Liver (tissue), 9 donors: Measurements from ENCODE around the gene GFRA4. TPM values are rescaled to one million over a fixed set of nuclear protein-coding genes. Genes with fewer than 3 reads are reported as not detected.

Experiments used
- DNase-seq: peaks from one replicate; pipeline ENCODE4 v3.0.0-alpha.2; 2017; ENCODE audit warnings: low spot score
- H3K27ac ChIP-seq, 2 donors: one replicate each; pipeline ENCODE4 v1.7.0; 2013; ENCODE audit warnings: inconsistent platforms in 2 of 2, low read length in 2 of 2, control low read depth in 1 of 2, low read depth in 1 of 2, mild to moderate bottlenecking in 1 of 2
- H3K27me3 ChIP-seq, 4 donors: one replicate each; pipeline versions ENCODE4 v1.6.1 to v1.7.0; 2013; ENCODE audit warnings: low read length in 3 of 4, inconsistent platforms in 1 of 4, mild to moderate bottlenecking in 1 of 4, moderate library complexity in 1 of 4; ENCODE audit not compliant: control insufficient read depth in 4 of 4, insufficient read depth in 4 of 4
- H3K36me3 ChIP-seq, 4 donors: one replicate each; pipeline versions ENCODE4 v1.6.1 to v1.7.0; 2013; ENCODE audit warnings: low read length in 3 of 4, mild to moderate bottlenecking in 3 of 4, low read depth in 1 of 4, moderate library complexity in 1 of 4; ENCODE audit not compliant: control insufficient read depth in 4 of 4, insufficient read depth in 3 of 4
- H3K4me1 ChIP-seq, 4 donors: one replicate each; pipeline versions ENCODE4 v1.6.1 to v1.7.0; 2013; ENCODE audit warnings: low read length in 3 of 4, mild to moderate bottlenecking in 3 of 4, moderate library complexity in 1 of 4; ENCODE audit not compliant: control insufficient read depth in 4 of 4, insufficient read depth in 4 of 4
- H3K4me3 ChIP-seq, 3 donors: one replicate each; pipeline versions ENCODE4 v1.6.1 to v1.7.0; 2013; ENCODE audit warnings: low read length in 3 of 3, control low read depth in 1 of 3, low read depth in 1 of 3, mild to moderate bottlenecking in 1 of 3
- H3K9ac ChIP-seq, 2 donors: one replicate each; pipeline ENCODE4 v1.7.0; 2013; ENCODE audit warnings: low read length in 2 of 2, mild to moderate bottlenecking in 2 of 2, moderate library complexity in 2 of 2, control low read depth in 1 of 2, low read depth in 1 of 2
- H3K9me3 ChIP-seq, 4 donors: one replicate each; pipeline versions ENCODE4 v1.6.1 to v1.7.0; 2013; ENCODE audit warnings: low read length in 3 of 4; ENCODE audit not compliant: control insufficient read depth in 4 of 4
- EGR1 ChIP-seq, 2 donors: IDR thresholded peaks; 2 replicates each; pipeline ENCODE4 v1.6.1; 2016 to 2018; ENCODE audit warnings: antibody characterized with exemption in 2 of 2, low read depth in 2 of 2
- FOXA1 ChIP-seq: IDR thresholded peaks from 2 replicates; pipeline ENCODE4 v1.6.1; 2016; ENCODE audit warnings: antibody characterized with exemption
- FOXA2 ChIP-seq: IDR thresholded peaks from 2 replicates; pipeline ENCODE4 v1.6.1; 2016; ENCODE audit warnings: antibody characterized with exemption
- GABPA ChIP-seq, 2 donors: IDR thresholded peaks in 1 of 2; conservative IDR thresholded peaks in 1 of 2; 2 replicates each; pipeline ENCODE4 v1.6.1; 2016; ENCODE audit warnings: antibody characterized with exemption in 2 of 2, mild to moderate bottlenecking in 1 of 2, moderate library complexity in 1 of 2
- HNF4A ChIP-seq, 2 donors: conservative IDR thresholded peaks; 2 replicates each; pipeline ENCODE4 v1.6.1; 2016; ENCODE audit warnings: antibody characterized with exemption in 2 of 2, mild to moderate bottlenecking in 2 of 2
- JUND ChIP-seq, 2 donors: IDR thresholded peaks; 2 replicates each; pipeline ENCODE4 v1.6.1; 2016; ENCODE audit warnings: antibody characterized with exemption in 2 of 2
- NR2F2 ChIP-seq: IDR thresholded peaks from 2 replicates; pipeline ENCODE4 v1.6.1; 2016; ENCODE audit warnings: antibody characterized with exemption
- RAD21 ChIP-seq, 2 donors: IDR thresholded peaks; 2 replicates each; pipeline ENCODE4 v1.6.1; 2016; ENCODE audit warnings: antibody characterized with exemption in 2 of 2, mild to moderate bottlenecking in 2 of 2
- RXRA ChIP-seq, 2 donors: IDR thresholded peaks; 2 replicates each; pipeline ENCODE4 v1.6.1; 2017 to 2018; ENCODE audit warnings: antibody characterized with exemption in 2 of 2, mild to moderate bottlenecking in 1 of 2
- SP1 ChIP-seq: IDR thresholded peaks from 2 replicates; pipeline ENCODE4 v1.6.1; 2018; ENCODE audit warnings: antibody characterized with exemption, mild to moderate bottlenecking
- TAF1 ChIP-seq: conservative IDR thresholded peaks from 2 replicates; pipeline ENCODE4 v1.6.1; 2016; ENCODE audit warnings: antibody characterized with exemption, mild to moderate bottlenecking
- YY1 ChIP-seq: IDR thresholded peaks from 2 replicates; pipeline ENCODE4 v1.6.1; 2016; ENCODE audit warnings: antibody characterized with exemption, mild to moderate bottlenecking
- WGBS: extraction: QIAGEN DNeasy Blood & Tissue Kit; methylation state at CpG from one replicate; pipeline ENCODE4 v1.1.7; 2013; 5-methylcytosine and 5-hydroxymethylcytosine counted together
- polyA plus RNA-seq, 2 donors: library from polyadenylated mRNA; stranded (reverse) in 1 of 2; unstranded in 1 of 2; fragments of 200-250 nt in 1 of 2; fragments of >200 nt in 1 of 2; fragmentation: Nextera tagmentation in 1 of 2; extraction: Ambion mirVana in 1 of 2; gene quantifications; one replicate each; pipeline versions ENCODE4 v1.2.1 to v1.2.3, GENCODE V29; 2013 to 2015
- total RNA-seq, 2 donors: library from RNA; depleted of rRNA; stranded (reverse); fragments of >200 nt; gene quantifications; one replicate each; pipeline ENCODE4 v1.2.3, GENCODE V29; 2014
- TF ChIP-seq, protein P1 (sequence below): IDR thresholded peaks from 2 replicates; pipeline ENCODE4 v1.6.1; 2016; ENCODE audit warnings: antibody characterized with exemption
- TF ChIP-seq, protein P2 (sequence below): fragments of 150-350 bp; IDR thresholded peaks from 2 replicates; pipeline ENCODE4 v1.5.1; 2017; ENCODE audit warnings: improper control_type of control experiment, low read depth, low read length; ENCODE audit not compliant: missing input control
- TF ChIP-seq, protein P3 (sequence below): IDR thresholded peaks from 2 replicates; pipeline ENCODE4 v1.6.1; 2016; ENCODE audit warnings: antibody characterized with exemption
- TF ChIP-seq, protein P4 (sequence below): IDR thresholded peaks from 2 replicates; pipeline ENCODE4 v1.6.1; 2016; ENCODE audit warnings: antibody characterized with exemption, mild to moderate bottlenecking
- TF ChIP-seq, protein P5 (sequence below): IDR thresholded peaks from 2 replicates; pipeline ENCODE4 v1.6.1; 2016; ENCODE audit warnings: antibody characterized with exemption
- donor health status: healthy.
- donor health status: healthy.
- donor health status: healthy.
- donor health status: healthy.
- donor health status: healthy.

The GFRA4 gene
- total and polyA plus RNA-seq, 4 donors, result not detected

DNA sequence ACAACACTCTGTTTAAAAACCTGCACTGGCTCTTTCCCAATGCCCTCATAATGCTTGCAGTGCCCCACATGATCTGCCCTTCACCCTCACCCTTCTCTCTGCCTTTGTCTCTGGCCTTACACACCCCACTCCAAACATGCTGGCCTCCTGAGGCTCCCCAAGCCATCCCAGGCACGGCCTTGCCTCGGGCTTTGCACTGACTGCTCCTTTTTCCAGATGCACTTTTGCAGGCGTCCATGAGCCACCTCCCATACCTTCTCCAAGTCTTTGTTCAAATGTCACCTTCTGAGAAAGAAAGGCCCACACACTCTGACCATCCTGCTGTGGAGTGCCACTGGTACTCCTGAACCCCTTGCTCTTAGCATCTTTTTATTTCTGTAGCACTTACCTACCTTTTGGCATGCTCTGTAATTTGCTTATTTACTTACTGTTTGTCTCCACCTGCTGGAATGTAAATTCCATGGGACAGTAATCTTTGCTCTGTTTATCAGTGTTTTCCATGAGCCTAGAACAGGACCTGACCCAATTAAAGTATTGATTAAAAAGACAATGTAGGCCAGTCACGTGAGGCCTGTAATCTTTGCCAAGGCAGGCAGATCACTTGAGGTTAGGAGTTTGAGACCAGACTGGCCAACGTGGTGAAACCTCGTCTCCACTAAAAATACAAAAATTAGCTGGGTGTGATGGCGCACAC lies 30.7 kb downstream of the GFRA4 start:
- Histone ChIP-seq H3K36me3 (peaks cover 0 to 3% (median 0%) of the 10 kb centered on the region in 4 donors), H3K9me3 (no peaks in the 10 kb centered on the region), H3K27ac (no peak overlapping the region), H3K9ac (no peak overlapping the region), H3K4me3 (no peak overlapping the region), H3K4me1 (peaks cover 0 to 41% (median 25%) of the 10 kb centered on the region in 4 donors), H3K27me3 (no peaks in the 10 kb centered on the region)
- no peak for DNase-seq
- WGBS, result 65% methylated on average over 7 of the region's 7 CpGs
- peak; percentile 97 for TF ChIP-seq FOXA2
- peak; percentile 81 to 88 for TF ChIP-seq HNF4A (conservative IDR thresholded peaks at IDR 0.05)
- TF ChIP-seq TAF1, result no peak
- TF ChIP-seq EGR1 (IDR thresholded peaks at IDR 0.05; ENCODE audit: low read depth in 2 of 2), result peak; percentile 24 to 70
- TF ChIP-seq, protein P1, sequence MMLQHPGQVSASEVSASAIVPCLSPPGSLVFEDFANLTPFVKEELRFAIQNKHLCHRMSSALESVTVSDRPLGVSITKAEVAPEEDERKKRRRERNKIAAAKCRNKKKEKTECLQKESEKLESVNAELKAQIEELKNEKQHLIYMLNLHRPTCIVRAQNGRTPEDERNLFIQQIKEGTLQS, result peak; percentile 54
- TF ChIP-seq RAD21 (IDR thresholded peaks at IDR 0.05), result peak; percentile 71 to 75
- TF ChIP-seq YY1, result peak; percentile 48
- TF ChIP-seq, protein P2, sequence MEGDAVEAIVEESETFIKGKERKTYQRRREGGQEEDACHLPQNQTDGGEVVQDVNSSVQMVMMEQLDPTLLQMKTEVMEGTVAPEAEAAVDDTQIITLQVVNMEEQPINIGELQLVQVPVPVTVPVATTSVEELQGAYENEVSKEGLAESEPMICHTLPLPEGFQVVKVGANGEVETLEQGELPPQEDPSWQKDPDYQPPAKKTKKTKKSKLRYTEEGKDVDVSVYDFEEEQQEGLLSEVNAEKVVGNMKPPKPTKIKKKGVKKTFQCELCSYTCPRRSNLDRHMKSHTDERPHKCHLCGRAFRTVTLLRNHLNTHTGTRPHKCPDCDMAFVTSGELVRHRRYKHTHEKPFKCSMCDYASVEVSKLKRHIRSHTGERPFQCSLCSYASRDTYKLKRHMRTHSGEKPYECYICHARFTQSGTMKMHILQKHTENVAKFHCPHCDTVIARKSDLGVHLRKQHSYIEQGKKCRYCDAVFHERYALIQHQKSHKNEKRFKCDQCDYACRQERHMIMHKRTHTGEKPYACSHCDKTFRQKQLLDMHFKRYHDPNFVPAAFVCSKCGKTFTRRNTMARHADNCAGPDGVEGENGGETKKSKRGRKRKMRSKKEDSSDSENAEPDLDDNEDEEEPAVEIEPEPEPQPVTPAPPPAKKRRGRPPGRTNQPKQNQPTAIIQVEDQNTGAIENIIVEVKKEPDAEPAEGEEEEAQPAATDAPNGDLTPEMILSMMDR, result peak; percentile 37
- peak; percentile 70 for TF ChIP-seq SP1
- TF ChIP-seq FOXA1, result peak; percentile 93
- peak; percentile 84 to 89 for TF ChIP-seq RXRA (IDR thresholded peaks at IDR 0.05)
- no peak for TF ChIP-seq NR2F2
- TF ChIP-seq, protein P3, sequence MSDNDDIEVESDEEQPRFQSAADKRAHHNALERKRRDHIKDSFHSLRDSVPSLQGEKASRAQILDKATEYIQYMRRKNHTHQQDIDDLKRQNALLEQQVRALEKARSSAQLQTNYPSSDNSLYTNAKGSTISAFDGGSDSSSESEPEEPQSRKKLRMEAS, result no peak
- no peak for TF ChIP-seq GABPA (IDR thresholded peaks at IDR 0.05 in 1 of 2, conservative IDR thresholded peaks at IDR 0.05 in 1 of 2)
- TF ChIP-seq, protein P4, sequence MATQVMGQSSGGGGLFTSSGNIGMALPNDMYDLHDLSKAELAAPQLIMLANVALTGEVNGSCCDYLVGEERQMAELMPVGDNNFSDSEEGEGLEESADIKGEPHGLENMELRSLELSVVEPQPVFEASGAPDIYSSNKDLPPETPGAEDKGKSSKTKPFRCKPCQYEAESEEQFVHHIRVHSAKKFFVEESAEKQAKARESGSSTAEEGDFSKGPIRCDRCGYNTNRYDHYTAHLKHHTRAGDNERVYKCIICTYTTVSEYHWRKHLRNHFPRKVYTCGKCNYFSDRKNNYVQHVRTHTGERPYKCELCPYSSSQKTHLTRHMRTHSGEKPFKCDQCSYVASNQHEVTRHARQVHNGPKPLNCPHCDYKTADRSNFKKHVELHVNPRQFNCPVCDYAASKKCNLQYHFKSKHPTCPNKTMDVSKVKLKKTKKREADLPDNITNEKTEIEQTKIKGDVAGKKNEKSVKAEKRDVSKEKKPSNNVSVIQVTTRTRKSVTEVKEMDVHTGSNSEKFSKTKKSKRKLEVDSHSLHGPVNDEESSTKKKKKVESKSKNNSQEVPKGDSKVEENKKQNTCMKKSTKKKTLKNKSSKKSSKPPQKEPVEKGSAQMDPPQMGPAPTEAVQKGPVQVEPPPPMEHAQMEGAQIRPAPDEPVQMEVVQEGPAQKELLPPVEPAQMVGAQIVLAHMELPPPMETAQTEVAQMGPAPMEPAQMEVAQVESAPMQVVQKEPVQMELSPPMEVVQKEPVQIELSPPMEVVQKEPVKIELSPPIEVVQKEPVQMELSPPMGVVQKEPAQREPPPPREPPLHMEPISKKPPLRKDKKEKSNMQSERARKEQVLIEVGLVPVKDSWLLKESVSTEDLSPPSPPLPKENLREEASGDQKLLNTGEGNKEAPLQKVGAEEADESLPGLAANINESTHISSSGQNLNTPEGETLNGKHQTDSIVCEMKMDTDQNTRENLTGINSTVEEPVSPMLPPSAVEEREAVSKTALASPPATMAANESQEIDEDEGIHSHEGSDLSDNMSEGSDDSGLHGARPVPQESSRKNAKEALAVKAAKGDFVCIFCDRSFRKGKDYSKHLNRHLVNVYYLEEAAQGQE, result peak; percentile 91
- peak; percentile 82 for TF ChIP-seq JUND (IDR thresholded peaks at IDR 0.05)
- TF ChIP-seq, protein P5, sequence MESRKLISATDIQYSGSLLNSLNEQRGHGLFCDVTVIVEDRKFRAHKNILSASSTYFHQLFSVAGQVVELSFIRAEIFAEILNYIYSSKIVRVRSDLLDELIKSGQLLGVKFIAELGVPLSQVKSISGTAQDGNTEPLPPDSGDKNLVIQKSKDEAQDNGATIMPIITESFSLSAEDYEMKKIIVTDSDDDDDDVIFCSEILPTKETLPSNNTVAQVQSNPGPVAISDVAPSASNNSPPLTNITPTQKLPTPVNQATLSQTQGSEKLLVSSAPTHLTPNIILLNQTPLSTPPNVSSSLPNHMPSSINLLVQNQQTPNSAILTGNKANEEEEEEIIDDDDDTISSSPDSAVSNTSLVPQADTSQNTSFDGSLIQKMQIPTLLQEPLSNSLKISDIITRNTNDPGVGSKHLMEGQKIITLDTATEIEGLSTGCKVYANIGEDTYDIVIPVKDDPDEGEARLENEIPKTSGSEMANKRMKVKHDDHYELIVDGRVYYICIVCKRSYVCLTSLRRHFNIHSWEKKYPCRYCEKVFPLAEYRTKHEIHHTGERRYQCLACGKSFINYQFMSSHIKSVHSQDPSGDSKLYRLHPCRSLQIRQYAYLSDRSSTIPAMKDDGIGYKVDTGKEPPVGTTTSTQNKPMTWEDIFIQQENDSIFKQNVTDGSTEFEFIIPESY, result peak; percentile 63
